ENCODE results near the gene NTSR2. TPM values are rescaled to one million over a fixed set of nuclear protein-coding genes. Genes with fewer than 3 reads are reported as not detected.

The NTSR2 gene
- total and polyA plus RNA-seq, 7 donors: 0.04 to 0.60 TPM; not detected in 5

DNA sequence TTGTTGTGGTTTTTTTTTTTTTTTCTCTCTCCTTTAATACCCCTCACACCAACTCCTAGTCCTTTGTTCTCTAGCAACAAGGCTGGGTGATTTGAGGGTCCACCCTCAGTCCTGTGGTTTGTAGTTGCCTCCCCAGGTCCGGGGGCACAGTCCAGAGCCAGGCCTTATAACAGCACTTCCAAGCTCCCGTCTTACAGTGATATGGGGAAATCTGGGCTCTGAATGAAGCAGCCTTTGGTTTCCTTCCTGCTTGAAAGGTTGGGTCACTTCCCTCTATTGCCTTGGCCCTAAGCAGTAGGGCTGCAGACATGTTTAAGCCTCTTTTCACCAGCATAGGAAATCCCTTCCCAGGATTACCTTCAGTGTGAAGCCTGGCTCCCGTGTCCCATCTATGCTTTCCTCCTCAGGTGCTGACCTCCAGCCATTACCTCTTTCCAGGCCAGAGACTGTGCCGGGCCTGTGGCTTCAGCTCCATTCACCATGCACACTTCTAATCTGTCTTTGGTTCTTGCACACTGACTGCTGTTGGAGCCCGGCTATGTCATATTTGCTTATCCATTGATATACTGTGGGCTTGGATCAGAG is 21.2 kb upstream of the NTSR2 start:
- Histone ChIP-seq H3K4me1 (peaks cover 0 to 22% (median 18%) of the 10 kb centered on the region in 4 donors), H3K4me3 (no peak overlapping the region), H3K27me3 (no peaks in the 10 kb centered on the region), H3K36me3 (no peaks in the 10 kb centered on the region), H3K27ac (no peak overlapping the region), H3K9me3 (no peaks in the 10 kb centered on the region)
- no peak for TF ChIP-seq EP300 (IDR thresholded peaks at IDR 0.05)
- no peak for TF ChIP-seq POLR2A (IDR thresholded peaks at IDR 0.05)
- TF ChIP-seq POLR2AphosphoS5 (IDR thresholded peaks at IDR 0.05): no peak
- TF ChIP-seq, protein P1, sequence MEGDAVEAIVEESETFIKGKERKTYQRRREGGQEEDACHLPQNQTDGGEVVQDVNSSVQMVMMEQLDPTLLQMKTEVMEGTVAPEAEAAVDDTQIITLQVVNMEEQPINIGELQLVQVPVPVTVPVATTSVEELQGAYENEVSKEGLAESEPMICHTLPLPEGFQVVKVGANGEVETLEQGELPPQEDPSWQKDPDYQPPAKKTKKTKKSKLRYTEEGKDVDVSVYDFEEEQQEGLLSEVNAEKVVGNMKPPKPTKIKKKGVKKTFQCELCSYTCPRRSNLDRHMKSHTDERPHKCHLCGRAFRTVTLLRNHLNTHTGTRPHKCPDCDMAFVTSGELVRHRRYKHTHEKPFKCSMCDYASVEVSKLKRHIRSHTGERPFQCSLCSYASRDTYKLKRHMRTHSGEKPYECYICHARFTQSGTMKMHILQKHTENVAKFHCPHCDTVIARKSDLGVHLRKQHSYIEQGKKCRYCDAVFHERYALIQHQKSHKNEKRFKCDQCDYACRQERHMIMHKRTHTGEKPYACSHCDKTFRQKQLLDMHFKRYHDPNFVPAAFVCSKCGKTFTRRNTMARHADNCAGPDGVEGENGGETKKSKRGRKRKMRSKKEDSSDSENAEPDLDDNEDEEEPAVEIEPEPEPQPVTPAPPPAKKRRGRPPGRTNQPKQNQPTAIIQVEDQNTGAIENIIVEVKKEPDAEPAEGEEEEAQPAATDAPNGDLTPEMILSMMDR (IDR thresholded peaks at IDR 0.05): no peak
- DNase-seq: no peak
- intact Hi-C loops (cut with DNase I): no loop called here
- 84 to 91% methylated on average over 5 of the region's 5 CpGs for WGBS, 2 donors

DNA sequence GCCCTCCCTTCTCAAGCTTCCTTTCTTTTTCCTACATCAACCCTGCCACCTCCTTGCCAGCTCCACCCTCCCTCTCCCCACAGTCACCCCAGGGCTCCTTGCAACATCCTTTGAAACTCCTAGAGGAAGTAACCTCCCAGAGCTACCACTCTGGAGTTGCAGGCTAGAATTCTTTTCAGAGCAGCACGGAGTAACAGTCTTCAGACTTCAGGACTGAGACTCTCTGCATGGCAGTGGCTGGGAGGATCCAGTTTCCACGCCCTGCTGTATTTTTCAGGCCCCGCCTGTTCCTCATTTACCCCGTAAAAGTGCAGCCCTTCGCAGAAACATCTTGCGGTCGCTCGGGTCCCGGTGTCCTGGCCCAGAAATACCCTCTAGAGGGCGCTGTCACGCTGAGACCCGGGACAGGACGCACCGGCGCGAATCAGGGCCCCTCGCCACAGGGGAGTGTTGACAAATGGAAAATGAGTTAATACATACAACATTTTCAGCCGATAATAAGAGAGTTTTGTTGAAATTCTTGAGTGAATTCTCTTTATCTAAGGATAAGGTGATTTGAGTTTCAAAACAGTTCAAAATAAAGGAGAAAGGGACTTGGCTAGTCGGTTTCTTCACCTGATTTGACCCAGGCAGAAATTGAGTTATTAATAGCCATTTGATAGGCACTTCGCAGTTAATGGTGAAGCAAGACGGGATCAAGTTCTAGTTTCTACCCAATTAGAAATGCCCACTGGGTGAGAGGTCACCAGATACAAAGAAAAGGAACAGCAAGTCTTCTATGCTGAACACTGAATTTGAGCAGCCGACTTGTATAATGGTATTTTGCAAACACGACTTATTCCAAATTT is 18.5 kb upstream of the NTSR2 start:
- Histone ChIP-seq H3K4me1 (peaks cover 0 to 22% (median 18%) of the 10 kb centered on the region in 4 donors), H3K4me3 (peak overlapping the region in 3 of 4 donors; percentile 11 to 32 (median 16)), H3K36me3 (no peaks in the 10 kb centered on the region), H3K27ac (peak overlapping the region in 3 of 4 donors; percentile 20 to 61 (median 52)), H3K9me3 (no peaks in the 10 kb centered on the region), H3K27me3 (no peaks in the 10 kb centered on the region)
- peak; percentile 90 for DNase-seq
- TF ChIP-seq, protein P1 (IDR thresholded peaks at IDR 0.05): peak; percentile 28 to 80 (median 74)
- TF ChIP-seq POLR2A (IDR thresholded peaks at IDR 0.05) (no peak), EP300 (IDR thresholded peaks at IDR 0.05) (no peak), POLR2AphosphoS5 (IDR thresholded peaks at IDR 0.05) (no peak)
- WGBS, 2 donors: 10 to 13% methylated on average over 23 of the region's 23 CpGs
- intact Hi-C loops (cut with DNase I): no loop called here

DNA sequence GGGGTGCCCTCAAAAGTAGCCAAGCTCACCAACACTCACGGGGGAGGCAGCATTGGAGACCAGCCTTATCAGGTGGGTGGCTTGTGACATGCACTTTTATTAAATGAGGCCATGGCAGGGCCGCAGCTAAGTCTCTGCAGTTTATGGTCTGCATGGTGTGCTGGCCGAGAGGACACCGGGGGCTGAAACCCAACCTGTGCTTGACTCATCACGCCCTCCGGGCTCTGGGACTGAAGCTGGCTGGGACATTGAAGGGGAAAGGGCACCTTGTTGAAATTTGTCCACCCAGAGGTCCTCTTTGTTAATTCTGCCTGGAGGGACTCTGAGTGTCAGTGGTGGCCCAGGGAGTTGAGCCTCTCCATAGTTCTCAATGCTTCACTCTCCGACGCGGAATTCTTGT is 17.7 kb upstream of the NTSR2 start:
- TF ChIP-seq, protein P1 (IDR thresholded peaks at IDR 0.05): no peak
- TF ChIP-seq POLR2A (IDR thresholded peaks at IDR 0.05) (no peak), POLR2AphosphoS5 (IDR thresholded peaks at IDR 0.05) (no peak), EP300 (IDR thresholded peaks at IDR 0.05) (no peak)
- H3K4me1 ChIP-seq: peaks cover 0 to 17% (median 16%) of the 10 kb centered on the region in 4 donors
- no peaks in the 10 kb centered on the region for H3K9me3 ChIP-seq
- H3K27me3 ChIP-seq: no peaks in the 10 kb centered on the region
- H3K36me3 ChIP-seq: no peaks in the 10 kb centered on the region
- 75 to 87% methylated on average over 9 of the region's 9 CpGs for WGBS, 2 donors
- H3K27ac ChIP-seq: peak overlapping the region in 3 of 4 donors; percentile 20 to 61 (median 52)
- DNase-seq: no peak
- H3K4me3 ChIP-seq: no peak overlapping the region
- intact Hi-C loops (cut with DNase I): no loop called here

DNA sequence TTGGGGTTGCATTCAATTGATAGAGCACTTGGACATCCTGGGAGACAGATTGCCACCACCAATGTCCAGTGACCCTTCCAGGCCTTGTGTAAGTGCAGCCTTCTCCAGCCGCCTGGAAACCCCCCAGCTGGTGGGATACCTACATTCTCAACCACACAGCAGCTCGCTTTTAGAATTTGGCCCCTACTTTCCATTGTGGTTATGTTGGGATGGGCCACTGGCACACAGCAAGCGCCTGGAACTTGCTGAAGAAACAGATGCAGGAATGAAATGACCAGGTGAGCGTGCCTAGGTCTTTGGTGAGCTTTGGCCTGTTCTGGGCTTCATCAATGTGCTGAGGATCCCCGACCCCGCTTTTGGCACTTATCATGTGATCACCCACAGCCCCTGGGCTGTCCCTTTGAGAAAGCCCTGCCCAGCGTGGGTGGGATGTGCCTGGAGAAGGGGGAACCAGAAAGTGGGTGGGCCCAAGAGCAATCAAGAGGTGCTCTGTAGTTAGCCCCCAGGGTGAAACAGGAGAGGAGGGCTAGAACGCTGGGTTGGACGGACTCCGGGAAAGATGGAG is 16.0 kb upstream of the NTSR2 start:
- 92 to 93% methylated on average over 10 of the region's 10 CpGs for WGBS, 2 donors
- Histone ChIP-seq H3K27ac (no peak overlapping the region), H3K4me1 (peaks cover 0 to 17% (median 16%) of the 10 kb centered on the region in 4 donors), H3K36me3 (no peaks in the 10 kb centered on the region), H3K4me3 (no peak overlapping the region), H3K27me3 (no peaks in the 10 kb centered on the region), H3K9me3 (no peaks in the 10 kb centered on the region)
- intact Hi-C loops (cut with DNase I): no loop called here
- peak; percentile 18 for DNase-seq
- no peak for TF ChIP-seq POLR2A (IDR thresholded peaks at IDR 0.05)
- TF ChIP-seq, protein P1 (IDR thresholded peaks at IDR 0.05): no peak
- TF ChIP-seq POLR2AphosphoS5 (IDR thresholded peaks at IDR 0.05): no peak
- no peak for TF ChIP-seq EP300 (IDR thresholded peaks at IDR 0.05)
